Amniotic stem cell (primary cell): ENCODE data around the gene RCOR1.
"Not testable (repeated sequence)": the region's sequence is repeated elsewhere in the genome, so short reads cannot be mapped to it uniquely, and the experiment has no call there.

ENCODE experiments used
- DNase-seq: peaks from one replicate; lab custom pipeline; 2025; lab: John Stamatoyannopoulos, UW

RCOR1 gene

GRCh38 chr14:102571043-102571442 is 21.4 kb upstream of the RCOR1 start:
- no peak for DNase-seq

- DNase-seq: no peak
Measured at GRCh38 chr14:102571478-102572042, 20.9 kb upstream of the RCOR1 start.

DNA sequence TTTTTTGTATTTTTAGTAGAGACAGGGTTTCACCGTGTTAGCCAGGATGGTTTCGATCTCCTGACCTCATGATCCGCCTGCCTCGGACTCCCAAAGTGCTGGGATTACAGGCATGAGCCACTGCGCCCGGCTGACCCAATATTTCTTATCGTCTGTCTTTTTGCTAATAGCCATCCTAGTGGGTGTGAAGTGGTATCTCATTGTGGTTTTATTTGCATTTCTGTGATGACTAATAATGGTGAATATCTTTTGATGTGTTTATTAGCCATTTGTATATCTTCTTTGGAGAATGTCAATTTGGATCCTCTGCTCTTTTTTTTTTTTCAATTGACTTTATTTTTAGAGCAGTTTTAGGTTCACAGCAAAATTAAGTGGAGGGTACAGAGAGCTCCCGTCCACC is 19.3 kb upstream of the RCOR1 start:
- DNase-seq: not testable (repeated sequence)

DNA sequence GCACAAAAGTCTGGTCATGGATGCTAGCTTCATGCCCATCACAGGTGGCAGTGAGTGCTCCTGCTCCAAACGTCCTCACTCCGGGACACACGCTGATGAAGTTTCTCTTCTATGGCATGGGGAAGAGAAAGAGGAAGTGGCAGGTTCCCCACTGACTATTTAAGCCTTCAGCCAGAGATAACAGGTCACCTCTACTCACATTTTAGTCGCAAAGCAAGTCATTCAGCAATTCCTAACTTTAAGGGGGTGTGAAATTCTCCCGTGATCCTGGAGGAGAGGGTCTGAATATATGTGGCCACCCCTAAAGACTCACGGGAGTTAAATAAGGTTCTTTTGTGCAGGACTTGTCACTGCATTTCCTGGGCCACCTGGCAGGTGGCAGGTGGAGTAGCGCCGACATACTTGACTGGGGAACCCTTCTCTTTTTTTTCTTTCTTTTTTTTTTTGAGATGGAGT is 18.8 kb upstream of the RCOR1 start:
- no peak for DNase-seq

GRCh38 chr14:102574281-102575159 is 17.9 kb upstream of the RCOR1 start:
- no peak for DNase-seq

DNA sequence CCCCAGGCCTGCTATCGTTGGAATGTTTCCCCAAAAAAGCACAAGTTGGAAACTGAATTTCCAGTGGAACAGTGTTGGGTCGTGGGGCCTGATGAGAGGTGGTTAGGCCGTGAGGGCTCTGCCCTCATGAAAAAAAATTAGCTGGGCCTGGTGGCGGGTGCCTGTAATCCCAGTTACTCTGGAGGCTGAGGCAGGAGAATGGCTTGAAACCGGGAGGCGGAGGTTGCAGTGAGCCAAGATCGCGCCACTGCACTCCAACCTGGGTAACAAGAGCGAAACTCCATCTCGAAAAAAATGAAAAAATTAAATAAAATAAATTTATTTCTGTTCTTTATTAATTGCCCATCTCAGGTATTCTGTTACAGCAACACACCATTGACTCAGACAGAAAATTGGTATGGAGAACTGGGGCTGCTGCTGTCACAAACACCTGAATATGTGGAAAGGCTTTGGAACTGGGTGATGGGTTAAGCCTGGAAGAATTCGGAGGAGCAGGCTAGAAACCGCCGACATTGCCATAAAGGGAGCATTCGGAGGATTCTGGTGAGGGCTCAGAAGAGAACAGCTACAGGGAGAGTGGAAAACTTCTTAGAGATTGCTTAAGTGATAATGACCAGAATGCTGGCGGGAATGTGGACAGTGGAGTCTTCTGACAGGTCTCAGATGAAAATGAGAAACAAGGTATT is 17.1 kb upstream of the RCOR1 start:
- no peak for DNase-seq

GRCh38 chr14:102575846-102576428 is 16.5 kb upstream of the RCOR1 start:
- not testable (repeated sequence) for DNase-seq

DNA sequence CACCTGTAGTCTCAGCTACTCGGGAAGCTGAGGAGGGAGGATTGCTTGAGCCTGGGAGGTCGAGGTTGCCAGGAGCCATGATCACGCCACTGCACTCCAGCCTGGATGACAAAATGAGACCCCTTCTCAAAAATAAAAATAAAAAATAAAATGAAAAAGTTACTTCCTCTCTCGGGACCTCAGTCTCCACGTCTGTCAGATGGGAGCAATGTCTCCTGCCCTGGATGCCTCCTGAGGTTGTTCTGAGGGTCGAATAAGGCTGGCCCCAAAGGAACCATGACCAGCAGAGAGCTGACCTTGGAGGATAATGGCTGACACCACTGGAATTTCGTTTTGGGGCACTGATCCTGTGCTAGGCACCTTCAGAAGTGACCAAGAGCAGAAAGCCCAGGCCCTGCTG is 13.6 kb upstream of the RCOR1 start:
- no peak for DNase-seq

GRCh38 chr14:102579696-102580549 is 12.5 kb upstream of the RCOR1 start:
- DNase-seq: peak; percentile 30

DNA sequence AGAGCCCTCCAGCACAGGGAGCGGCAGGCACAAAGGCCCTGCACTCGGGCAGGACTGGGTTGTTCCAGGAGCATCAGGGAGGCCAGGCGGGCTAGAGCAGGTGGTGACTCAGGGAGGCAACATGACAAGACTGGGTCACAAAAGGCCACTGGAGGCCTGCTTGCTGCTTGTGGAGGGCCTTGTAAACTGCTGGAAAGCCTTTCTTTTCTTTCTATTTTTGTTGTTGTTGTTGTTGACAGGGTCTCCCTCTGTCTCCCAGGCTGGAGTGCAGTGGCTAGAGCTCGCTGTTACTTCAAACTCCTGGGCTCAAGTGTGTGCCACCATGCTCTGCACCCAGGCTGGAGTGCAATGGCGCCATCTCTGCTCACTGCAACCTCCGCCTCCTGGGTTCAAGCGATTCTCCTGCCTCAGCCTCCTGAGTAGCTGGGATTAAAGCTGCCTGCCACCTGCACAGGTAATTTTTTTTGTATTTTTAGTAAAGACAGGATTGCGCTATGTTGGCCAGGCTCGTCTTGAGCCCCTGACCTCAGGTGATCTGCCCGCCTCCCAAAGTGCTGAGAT is 11.8 kb upstream of the RCOR1 start:
- DNase-seq: no peak

GRCh38 chr14:102581193-102581592 is 11.3 kb upstream of the RCOR1 start:
- DNase-seq: no peak

DNA sequence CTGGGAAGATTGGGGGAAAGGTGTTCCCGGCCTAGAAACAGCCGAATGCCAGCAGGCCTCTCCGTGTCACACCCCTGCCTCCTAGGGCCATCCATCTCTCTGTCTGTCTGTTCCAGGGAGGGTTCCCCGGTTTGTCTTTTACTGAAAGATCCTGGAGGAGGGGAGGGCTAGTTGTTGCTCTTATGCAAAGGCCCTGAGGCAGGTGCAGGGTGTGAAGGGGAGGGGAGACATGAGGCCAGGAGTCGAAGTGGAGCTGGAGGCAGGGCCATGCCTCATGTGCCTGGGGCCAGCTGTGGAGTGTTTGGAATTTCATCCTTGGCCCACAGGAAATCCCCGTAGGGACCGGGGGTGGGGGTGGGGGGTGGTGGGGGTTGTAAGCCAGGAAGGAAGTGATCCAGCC is 8.7 kb upstream of the RCOR1 start:
- no peak for DNase-seq

- no peak for DNase-seq
Measured at GRCh38 chr14:102584871-102585869, 7.3 kb upstream of the RCOR1 start.

DNA sequence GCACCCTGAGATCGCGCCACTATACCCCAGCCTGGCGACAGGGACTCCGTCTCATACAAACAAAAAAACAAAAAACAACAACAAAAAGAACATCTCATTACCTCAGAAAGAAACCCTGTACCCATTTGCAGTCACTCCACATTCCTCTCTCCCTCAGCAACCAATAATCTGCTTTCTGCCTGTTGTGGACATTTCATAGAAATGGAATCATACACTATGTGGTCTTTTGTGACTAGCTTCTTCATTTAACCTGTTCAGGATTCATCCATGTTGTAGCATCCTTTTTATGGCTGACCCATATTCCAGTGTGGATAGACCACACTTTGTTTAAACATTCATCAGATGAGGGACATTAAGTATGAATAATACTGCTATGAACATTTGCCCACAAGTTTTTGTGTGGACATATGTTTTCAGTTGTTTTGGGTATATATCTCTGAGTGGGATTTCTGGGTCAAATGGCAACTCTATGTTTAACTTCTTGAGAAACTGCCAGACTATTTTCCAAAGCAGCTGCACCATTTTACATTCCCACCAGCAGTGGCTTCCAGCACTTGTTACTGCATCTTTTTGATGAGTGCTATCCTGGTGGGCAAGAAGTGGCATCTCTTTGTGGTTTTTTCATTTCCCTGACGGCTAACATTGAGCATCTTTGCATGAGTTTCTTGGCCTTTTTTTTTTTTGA is 5.9 kb upstream of the RCOR1 start:
- no peak for DNase-seq

DNA sequence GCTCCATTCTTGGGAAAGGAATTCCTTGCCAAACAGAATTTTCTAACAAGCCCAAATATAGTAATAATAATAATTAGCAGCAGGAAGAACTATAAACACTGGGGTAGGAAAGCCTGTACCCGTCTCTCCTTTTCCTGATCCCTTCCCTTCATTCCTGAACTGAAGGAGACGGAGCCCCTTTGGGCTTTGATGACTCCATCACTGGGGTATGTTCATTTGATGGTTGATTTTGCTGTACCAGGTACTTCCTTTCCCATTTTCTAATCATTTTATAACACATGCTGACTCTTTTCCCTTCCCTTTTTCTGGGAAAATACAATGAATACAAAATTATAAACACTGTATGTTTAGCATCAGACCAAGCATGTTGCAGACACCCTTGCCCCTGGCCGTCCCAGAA is 3.6 kb upstream of the RCOR1 start:
- DNase-seq: no peak

DNA sequence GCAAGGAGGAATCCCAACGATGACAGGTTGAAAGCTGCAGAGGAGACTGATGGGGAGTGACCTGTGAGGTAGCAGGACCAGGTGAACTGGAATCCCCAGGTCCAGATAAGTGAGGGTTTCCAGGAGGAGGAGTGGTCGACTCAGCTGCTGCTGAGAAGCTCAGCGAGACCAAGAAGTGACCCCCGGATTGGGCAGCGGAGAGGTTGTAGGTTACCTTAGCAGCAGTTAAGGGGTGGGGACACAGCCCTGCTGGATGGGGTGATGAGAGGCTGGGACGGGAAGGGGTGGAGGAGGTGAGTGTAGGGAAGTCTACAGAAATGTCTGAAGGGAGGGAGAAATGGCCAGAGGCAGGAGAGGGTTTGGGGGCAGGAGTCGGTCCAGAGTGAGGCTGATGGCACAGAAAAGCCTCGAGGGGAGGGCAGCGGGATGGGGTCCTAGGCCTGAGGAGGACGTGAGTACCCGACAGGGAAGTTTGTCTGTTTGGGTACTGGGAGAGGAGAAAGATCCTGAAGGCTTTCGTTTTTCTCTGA is 2.6 kb upstream of the RCOR1 start:
- no peak for DNase-seq

DNA sequence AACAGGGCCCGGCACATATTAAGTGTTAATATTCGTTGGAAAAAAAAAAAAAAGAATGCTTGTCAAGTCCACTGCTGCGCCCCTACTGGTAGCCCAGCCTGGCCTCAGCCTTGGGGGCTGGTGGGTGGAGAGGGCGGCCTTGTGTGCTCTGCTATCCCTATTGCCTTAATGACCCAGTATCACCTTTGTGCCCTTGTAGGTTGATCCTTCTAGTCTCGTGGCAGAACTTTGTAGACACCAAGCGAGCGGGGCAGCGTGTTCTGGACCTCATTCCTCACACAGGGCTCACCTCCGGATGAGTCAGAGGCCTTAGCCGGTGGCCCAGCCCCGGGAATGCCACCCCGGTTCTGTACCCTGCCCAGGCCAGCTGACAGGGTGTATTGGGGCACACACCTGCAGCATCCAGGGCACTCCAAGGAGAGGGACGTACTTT is 1.8 kb upstream of the RCOR1 start:
- DNase-seq: no peak

GRCh38 chr14:102591372-102591943 is 991 bp upstream of the RCOR1 start:
- no peak for DNase-seq

DNA sequence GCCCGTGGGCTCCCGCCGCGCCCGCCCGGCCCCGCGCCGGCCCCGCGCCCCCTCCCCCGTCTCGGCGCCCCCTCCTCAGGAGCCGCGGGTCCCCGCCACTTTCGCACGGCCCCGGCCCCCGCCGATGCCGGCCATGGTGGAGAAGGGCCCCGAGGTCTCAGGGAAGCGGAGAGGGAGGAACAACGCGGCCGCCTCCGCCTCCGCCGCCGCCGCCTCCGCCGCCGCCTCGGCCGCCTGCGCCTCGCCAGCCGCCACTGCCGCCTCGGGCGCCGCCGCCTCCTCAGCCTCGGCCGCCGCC is 263 bp downstream of the RCOR1 start:
- DNase-seq: no peak
